HG03108 (cell line): ENCODE data around the gene STPG1.

Experiments used
- ATAC-seq: cut with Tn5 transposase; IDR thresholded peaks from one replicate; pipeline ENCODE4 v1.9.1; 2021; ENCODE audit warnings: moderate library complexity; ENCODE audit not compliant: unreplicated experiment

Gene STPG1

GRCh38 chr1:24393892-24394291 is 19.7 kb downstream of the STPG1 start:
- no peak for ATAC-seq

GRCh38 chr1:24392982-24393650 is 20.5 kb downstream of the STPG1 start:
- no peak for ATAC-seq

- ATAC-seq = no peak
Observed at GRCh38 chr1:24392604-24392946, 21.0 kb downstream of the STPG1 start.

GRCh38 chr1:24391882-24392603 is 21.5 kb downstream of the STPG1 start:
- ATAC-seq = no peak

GRCh38 chr1:24390924-24391782 is 22.4 kb downstream of the STPG1 start:
- ATAC-seq = no peak

- no peak for ATAC-seq
Observed at GRCh38 chr1:24389231-24389678, 24.3 kb downstream of the STPG1 start.

GRCh38 chr1:24388331-24388885 is 25.2 kb downstream of the STPG1 start:
- no peak for ATAC-seq

- ATAC-seq = no peak
Observed at GRCh38 chr1:24387636-24388175, 25.9 kb downstream of the STPG1 start.

- no peak for ATAC-seq
Observed at GRCh38 chr1:24386931-24387330, 26.7 kb downstream of the STPG1 start.

- no peak for ATAC-seq
Observed at GRCh38 chr1:24386241-24386640, 27.3 kb downstream of the STPG1 start.

- no peak for ATAC-seq
Observed at GRCh38 chr1:24385160-24385940, 28.2 kb downstream of the STPG1 start.

GRCh38 chr1:24384251-24385090 is 29.1 kb downstream of the STPG1 start:
- peak; percentile 65 for ATAC-seq

- ATAC-seq = no peak
Observed at GRCh38 chr1:24383381-24383940, 30.1 kb downstream of the STPG1 start.

- no peak for ATAC-seq
Observed at GRCh38 chr1:24382165-24382577, 31.4 kb downstream of the STPG1 start.

GRCh38 chr1:24381256-24381655 is 32.3 kb downstream of the STPG1 start:
- no peak for ATAC-seq

GRCh38 chr1:24380508-24380907 is 33.1 kb downstream of the STPG1 start:
- ATAC-seq = no peak

- no peak for ATAC-seq
Observed at GRCh38 chr1:24379733-24380315, 33.8 kb downstream of the STPG1 start.

- no peak for ATAC-seq
Observed at GRCh38 chr1:24374891-24375786, 38.4 kb downstream of the STPG1 start.
